GM18505 (cell line): ENCODE measurements around the gene TOB2.
"Not testable (repeated sequence)": the region's sequence is repeated elsewhere in the genome, so short reads cannot be mapped to it uniquely, and the experiment has no call there.

Source experiments
- ATAC-seq: cut with Tn5 transposase; IDR thresholded peaks from one replicate; pipeline ENCODE4 v1.9.1; 2021; ENCODE audit not compliant: unreplicated experiment
- POLR2A ChIP-seq: IDR thresholded peaks from 4 replicates; pipeline ENCODE4 v1.6.1; 2011; ENCODE audit warnings: borderline replicate concordance; ENCODE audit not compliant: insufficient read depth, insufficient read length; ENCODE audit errors: extremely low read depth

TOB2 gene

DNA sequence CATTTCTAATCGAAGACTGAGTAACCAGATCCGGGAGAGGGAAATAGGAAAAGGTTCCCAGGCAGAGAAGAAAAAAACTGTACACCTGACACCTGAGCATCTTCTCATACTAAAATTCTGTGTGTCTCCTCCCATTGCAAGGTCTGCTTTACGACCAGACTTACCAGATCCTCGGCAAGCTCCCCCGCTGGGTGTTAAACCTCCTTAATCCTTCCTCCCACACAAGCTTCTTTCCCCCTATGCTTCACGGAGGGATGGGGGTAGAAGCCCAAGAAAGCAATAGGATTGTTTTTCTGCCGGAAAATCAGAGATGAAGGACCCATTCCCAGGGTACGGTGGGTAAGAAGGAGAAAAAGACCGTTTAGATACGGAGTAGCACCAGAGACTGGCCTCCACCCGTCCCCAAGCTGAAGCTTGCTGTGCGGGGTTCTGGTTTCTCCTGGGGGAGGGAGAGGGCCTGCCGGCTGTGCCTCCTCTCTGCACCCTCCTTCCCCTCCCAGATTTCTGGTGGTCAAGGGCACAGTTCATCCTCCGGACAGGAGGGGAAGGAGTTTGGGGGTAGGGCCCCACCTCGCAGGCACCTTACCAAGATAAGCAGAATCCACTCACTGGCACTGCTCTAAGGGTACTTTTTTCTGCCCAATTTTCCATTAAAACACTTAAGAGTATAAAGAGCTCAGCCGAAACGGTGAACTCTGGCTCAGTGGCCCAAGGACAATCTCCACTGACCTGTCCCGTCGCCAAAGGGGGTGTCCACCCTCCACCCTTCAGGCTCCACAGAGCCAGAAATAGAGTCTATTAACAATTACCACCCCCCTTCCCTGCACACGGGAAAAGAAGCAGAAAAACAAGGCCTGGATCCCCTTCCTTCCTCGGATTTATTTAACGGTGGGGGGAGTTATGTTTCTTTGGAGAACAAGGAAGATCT, 1.2 kb downstream of the TOB2 start:
- no peak for TF ChIP-seq POLR2A
- ATAC-seq, result no peak

DNA sequence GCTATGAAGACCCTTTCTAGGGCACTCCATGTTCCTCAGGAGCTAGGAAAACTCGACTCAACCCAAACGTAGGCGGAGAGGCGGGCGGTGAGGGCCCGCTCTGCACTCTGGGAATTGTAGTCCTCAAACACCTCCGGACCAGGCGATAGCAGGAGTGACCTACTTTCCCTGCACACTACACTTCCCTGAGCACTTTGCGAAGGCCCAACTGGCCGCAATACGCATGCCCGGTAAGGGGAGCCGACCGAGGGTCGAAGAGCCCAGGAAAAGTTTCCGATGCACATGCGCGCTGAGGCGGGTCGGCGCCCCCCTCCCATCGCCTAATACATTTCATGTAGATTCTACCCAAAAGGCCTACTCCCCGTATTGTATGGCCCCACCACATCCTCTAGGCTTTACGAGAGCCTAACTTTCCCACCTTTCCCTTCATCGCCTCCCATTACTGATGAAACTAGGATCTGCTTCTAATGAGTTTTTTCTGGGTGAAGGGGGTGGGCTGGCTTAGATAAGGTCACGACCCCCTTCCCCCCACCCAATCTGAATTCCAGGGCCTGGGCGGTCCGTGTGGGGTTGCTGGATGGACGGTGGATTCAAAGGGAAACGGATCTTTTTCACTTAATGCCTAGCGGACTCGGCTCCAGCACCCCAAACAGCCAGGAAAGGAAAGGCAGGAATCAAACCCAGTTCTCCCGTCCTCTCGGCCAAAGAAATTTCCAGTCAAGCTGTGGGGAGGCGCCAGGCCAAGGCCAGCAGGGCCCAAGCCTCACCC, 2.1 kb downstream of the TOB2 start:
- no peak for TF ChIP-seq POLR2A
- ATAC-seq, result peak; percentile 40

DNA sequence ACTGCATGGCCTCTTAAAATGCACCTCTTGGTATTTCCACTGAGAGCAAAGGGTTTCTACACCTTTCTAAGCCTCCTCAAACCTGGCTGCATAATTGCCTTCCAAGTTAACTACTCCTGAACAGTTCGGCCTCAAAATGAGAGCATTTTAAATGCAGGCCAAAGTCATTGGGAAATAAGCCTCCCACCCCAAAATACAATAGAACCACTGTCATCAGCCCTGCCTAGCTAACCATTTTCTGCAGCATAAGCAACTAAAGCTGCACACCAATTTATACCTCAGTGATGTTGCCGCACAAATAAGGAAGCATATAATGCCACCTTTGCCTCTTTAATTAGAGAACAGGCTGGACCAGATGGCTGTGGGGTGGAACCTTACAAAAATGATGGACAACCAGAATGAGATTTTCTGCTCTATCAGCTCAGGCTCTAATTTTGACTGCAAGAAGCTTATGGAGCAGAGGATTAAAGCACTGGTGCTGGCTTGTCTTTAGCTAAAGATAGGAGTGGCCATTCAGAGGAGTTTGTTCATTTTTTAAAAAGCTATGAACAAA, 4.3 kb downstream of the TOB2 start:
- no peak for TF ChIP-seq POLR2A
- ATAC-seq, result no peak

DNA sequence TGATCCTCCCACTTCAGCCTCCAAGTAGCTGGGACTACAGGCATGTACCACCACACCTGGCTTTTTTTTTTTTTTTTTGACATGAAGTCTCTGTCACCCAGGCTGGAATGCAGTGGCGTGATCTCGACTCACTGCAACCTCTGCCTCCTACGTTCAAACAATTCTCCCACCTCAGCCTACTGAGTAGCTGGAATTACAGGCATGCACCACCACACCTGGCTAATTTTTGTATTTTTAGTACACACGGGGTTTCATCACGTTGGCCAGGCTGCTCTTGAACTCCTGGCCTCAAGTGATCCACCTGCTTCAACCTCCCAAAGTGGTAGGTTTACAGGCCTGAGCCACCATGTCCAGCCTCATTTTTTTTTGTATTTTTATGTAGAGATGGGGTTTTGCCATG, 6.1 kb downstream of the TOB2 start:
- not testable (repeated sequence) for ATAC-seq

DNA sequence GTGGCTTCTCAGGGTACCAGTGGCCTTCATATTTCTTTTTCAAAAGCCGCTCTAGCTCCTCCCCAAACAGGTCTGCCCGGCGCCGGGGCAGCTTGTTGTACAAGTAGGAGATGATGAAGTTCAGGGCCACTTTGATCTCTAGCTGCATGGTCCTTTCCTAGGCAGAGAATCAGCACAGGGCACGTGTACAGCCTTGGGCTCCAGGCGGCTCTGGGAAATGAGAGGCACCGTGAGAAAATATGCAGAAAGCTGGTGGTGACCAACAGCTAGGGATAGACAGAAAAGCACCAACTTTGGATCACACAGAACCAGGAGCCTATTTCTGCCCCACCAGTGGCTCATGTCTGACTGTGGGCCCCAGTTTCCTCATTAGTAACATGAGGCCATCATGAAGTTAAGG, 9.4 kb downstream of the TOB2 start:
- ATAC-seq, result no peak
- TF ChIP-seq POLR2A, result no peak

DNA sequence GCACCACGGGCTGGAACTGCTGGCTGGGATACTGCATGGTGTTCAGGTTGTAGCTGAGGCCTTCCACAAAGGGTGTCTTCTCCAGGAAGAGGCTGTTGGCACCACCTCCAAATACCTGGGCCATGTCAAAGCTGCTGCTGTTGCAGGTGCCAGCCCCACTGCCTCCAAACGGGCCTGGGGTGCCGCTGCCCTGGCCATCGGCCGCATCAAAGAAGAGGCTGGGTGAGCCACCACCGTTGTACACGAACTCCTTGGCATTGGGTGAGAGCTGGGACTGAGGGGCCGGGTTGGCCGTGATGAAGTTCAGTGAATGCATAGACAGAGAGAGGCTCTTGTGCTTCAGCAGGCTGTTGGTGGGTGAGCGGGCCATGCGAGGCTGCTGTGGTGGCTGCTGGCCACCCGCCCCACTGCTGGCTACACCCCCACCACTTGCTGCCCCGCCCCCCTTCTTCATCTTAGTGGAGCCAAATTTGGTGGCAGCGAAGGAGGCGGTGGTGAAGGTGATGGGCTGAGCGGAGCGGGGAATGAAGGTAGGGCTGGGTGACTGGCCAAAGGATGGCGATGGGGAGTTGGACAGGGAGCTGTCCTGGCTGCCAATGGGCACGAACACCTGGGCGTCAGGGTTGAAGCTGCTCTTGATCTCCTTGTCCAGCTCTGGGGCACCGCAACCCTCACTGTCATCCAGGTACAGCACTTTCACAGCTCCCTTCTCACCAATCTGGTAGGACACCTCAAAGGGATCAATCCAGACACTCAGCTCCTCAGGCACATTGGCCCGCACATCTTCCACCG, 10.1 kb downstream of the TOB2 start:
- no peak for TF ChIP-seq POLR2A
- ATAC-seq, result no peak

DNA sequence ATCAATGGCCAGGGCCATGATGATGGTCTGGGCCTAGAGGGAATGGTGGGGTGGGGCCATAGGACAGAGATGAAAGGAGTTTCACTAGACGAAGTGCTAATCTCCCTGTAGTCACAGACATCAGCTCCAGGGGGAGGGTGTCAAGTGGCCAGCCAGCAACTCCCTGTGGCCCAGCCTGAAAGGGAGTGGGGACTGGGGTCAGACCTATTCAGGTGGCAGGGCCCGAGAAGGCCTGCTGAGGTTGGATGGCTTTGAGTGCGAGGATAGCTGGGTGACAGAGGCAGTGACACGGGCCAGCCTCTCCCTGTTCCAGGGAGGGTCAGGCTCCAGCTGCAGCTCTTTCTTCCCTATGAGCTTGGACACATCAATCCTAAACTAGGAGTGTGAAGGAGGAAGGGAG, 11.0 kb downstream of the TOB2 start:
- ATAC-seq, result no peak
- TF ChIP-seq POLR2A, result no peak

DNA sequence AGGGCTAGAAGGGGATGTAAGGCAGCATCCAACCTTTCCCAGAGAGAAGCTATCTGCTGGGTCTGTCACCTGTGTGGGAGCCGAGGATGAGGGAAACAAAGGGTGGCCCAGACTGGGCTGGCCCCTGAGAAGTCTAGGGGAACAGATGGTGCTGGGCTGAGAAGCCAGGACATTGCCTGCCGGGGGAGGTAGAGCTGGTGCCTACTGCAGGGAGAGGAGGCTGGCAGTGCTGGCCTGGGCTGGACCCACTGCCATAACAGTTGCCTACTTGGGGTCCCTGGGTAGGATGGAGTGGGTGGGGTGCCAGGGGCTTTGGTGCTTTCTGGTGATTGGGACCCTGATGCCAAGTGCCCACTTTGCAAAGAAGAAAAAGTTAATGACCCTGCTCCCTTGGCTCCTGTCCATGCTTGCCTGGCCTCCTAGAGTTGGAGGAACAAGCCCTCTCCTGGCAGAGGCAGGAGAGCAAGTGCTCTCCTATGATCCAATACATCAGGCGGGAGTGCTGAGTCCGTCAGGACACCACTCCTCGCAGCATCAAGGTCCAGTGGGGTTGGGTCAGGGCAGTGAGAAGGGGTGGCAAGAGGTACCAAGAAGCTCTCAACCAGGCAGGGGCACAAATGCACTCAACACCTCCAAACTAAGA, 12.1 kb downstream of the TOB2 start:
- not testable (repeated sequence) for ATAC-seq

DNA sequence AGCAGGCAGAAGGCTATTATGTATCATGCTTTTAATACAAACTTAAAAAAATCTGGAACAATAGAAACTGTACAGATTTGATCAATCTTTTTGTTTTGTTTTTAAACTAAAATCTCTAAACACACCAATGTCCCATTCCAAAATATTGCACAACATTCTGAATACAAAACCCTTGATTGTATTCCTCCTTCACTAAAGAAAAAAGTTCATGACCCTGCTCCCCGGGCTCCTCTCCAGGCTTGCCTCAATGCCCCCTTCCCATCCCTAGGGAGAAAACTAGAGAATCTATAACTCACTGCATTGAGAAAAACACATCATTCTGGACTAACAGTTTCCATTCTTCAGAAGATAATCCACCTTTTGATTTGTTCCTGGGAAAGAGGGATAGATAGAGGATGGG, 13.1 kb downstream of the TOB2 start:
- not testable (repeated sequence) for ATAC-seq

DNA sequence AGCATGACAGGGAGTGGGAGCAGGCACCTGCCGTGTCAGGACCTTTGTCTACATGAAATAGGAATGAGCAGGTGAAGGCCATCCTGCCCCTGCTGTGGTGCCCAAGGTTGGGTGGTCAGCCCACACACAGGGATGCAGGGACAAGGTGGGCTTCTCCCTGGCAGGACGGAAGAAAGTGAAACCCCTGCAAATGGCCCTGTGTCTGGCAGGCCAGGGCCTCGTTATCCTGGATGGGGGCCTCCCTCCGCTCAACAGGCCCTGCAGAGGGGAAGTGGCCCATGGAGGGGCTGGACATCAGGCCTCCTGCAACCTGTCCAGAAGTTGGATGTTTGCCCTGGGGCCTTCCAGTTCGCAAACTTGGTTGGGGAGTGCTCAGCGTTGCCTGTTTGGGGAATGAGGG, 14.9 kb downstream of the TOB2 start:
- no peak for TF ChIP-seq POLR2A
- no peak for ATAC-seq

DNA sequence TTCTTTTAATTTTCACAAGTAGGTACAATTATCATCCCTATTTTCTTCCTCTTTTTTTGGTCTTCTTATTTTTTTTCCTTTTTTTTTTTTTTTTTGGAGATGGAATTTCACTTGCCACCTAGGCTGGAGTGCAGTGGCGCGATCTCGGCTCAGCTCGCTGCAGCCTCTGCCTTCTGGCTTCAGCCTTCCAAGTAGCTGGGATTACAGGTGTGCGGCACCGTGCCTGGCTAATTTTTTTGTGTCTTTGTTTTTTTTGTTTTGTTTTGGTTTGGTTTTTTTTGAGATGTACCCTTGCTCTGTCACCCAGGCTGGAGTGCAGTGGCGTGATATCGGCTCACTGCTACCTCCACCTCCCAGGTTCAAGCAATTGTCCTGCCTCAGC, 16.7 kb downstream of the TOB2 start:
- ATAC-seq, result no peak
- TF ChIP-seq POLR2A, result no peak

DNA sequence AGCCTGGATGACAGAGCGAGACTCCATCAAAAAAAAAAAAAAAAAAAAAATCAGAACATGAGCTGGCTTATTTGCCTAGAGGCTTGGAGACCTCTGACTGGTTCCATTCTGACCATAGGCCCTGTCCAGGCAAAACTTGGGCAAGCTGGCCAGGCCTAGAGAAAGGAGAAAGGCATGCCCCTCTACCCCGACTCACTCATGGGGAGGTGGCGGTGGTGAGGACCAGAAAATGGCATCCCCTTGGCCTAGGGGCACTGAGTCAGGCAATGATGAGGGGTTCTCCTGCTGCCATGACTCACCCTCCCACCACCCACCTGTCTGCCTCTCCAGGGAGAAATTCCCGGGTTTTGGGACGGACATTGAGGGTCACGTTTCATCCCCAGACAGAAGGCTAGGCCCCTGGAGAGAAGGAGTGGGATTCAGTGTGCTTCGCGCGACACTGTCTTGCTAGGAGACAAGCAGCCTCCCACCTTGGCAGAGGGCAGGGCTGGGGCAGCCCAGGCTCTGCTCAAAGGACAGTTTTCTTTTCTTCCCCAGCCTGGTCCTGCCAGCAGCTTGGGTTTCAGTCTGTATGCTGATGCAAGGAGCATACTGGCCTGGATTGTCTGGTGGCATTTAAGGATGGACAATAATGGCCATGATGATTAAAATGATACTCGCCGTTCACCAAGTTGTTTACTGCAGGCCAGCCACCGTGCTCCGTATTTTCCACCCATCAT, 17.2 kb downstream of the TOB2 start:
- no peak for ATAC-seq
- TF ChIP-seq POLR2A, result no peak
